ENCODE measurements around the gene LMNTD1.
"Not testable (repeated sequence)": the region's sequence is repeated elsewhere in the genome, so short reads cannot be mapped to it uniquely, and the experiment has no call there.

Gene LMNTD1

DNA sequence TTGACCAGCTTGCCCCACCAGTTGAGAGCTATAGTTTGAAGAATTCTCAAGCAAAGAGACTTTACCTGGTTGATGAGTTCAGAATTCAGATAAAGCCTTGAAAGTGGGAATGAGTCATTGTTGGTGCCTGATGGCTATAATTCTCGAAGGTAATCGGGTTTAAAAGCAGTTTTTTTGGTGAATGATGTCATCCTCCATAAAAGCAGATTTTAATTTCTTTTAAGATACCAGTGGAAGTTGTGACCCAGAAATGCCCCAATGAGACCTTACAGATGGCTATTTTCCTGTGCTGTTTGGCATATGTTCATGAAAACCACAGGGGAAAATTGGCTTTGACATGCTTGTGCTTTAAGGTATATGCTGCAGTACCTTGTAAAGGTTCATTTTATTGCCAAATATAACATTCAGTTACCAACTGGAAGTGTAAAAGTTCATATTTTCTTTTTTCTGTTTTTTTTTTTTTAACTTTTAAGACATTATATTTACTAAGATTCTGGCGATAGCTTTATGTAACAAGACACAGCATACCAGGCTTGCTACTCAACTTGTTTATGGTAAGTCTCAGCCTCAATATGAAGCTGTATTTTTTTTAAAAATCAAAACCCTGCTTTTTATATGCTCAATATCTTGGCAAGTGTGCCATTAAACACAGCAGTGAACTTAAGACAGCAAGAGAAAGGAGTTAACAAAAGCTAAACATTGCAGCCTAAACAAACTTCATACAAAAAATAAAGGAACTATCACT lies 119.3 kb downstream of the LMNTD1 start:
- H3K4me3 ChIP-seq (ENCODE audit: low read length): no peak overlapping the region
- TF ChIP-seq, protein P1, sequence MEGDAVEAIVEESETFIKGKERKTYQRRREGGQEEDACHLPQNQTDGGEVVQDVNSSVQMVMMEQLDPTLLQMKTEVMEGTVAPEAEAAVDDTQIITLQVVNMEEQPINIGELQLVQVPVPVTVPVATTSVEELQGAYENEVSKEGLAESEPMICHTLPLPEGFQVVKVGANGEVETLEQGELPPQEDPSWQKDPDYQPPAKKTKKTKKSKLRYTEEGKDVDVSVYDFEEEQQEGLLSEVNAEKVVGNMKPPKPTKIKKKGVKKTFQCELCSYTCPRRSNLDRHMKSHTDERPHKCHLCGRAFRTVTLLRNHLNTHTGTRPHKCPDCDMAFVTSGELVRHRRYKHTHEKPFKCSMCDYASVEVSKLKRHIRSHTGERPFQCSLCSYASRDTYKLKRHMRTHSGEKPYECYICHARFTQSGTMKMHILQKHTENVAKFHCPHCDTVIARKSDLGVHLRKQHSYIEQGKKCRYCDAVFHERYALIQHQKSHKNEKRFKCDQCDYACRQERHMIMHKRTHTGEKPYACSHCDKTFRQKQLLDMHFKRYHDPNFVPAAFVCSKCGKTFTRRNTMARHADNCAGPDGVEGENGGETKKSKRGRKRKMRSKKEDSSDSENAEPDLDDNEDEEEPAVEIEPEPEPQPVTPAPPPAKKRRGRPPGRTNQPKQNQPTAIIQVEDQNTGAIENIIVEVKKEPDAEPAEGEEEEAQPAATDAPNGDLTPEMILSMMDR (conservative IDR thresholded peaks at IDR 0.05; ENCODE audit: low read length): no peak
- no peak for DNase-seq (ENCODE audit: low read depth)

DNA sequence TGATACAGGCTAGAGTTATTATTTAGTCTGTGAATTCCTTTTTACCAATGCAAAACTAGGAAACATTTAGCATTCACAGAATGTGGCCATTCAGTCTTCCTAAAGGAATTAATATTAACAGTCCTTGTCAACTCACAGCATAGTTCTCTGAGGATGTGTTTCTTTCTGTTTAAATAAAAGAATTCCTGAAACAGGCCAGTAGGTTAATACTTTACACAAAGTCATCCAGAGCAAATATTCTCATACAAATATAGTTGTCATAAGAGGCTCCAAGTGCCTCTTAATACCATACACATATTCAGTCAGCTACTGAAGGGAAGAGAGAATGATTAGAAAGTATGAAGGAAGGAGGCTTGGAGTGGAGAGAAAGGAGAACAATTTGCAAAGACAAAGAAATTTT lies 120.1 kb downstream of the LMNTD1 start:
- no peak overlapping the region for H3K4me3 ChIP-seq (ENCODE audit: low read length)
- DNase-seq (ENCODE audit: low read depth): no peak
- TF ChIP-seq, protein P1 (conservative IDR thresholded peaks at IDR 0.05; ENCODE audit: low read length): no peak

- DNase-seq (ENCODE audit: low read depth): no peak
Measured at GRCh38 chr12:25427337-25428249, 125.5 kb downstream of the LMNTD1 start.

GRCh38 chr12:25426821-25427220 lies 126.3 kb downstream of the LMNTD1 start:
- DNase-seq (ENCODE audit: low read depth): not testable (repeated sequence)

More at GRCh38 chr12:25427337-25428249, 125.5 kb downstream of the LMNTD1 start:
- no peak overlapping the region for H3K4me3 ChIP-seq (ENCODE audit: low read length)
- TF ChIP-seq, protein P1 (conservative IDR thresholded peaks at IDR 0.05; ENCODE audit: low read length): no peak

More at GRCh38 chr12:25426821-25427220, 126.3 kb downstream of the LMNTD1 start:
- not testable (repeated sequence) for H3K4me3 ChIP-seq (ENCODE audit: low read length)

Measured in AG10803 (cell line).